HG02623 (cell line): ENCODE measurements around the gene MINDY3.

Experiments
- ATAC-seq: cut with Tn5 transposase; IDR thresholded peaks from one replicate; pipeline ENCODE4 v1.9.1; 2021; ENCODE audit warnings: moderate library complexity; ENCODE audit not compliant: unreplicated experiment

MINDY3 gene

GRCh38 chr10:15808204-15808797, 52.0 kb downstream of the MINDY3 start:
- no peak for ATAC-seq

- ATAC-seq = no peak
Observed at GRCh38 chr10:15805395-15806058, 54.8 kb downstream of the MINDY3 start.

- ATAC-seq = no peak
Observed at GRCh38 chr10:15804109-15804508, 56.2 kb downstream of the MINDY3 start.

GRCh38 chr10:15802375-15802949, 57.8 kb downstream of the MINDY3 start:
- no peak for ATAC-seq

GRCh38 chr10:15801641-15802040, 58.7 kb downstream of the MINDY3 start:
- no peak for ATAC-seq

GRCh38 chr10:15801147-15801546, 59.2 kb downstream of the MINDY3 start:
- ATAC-seq = no peak

- ATAC-seq = no peak
Observed at GRCh38 chr10:15797346-15797745, 63.0 kb downstream of the MINDY3 start.

- ATAC-seq = no peak
Observed at GRCh38 chr10:15796762-15797161, 63.5 kb downstream of the MINDY3 start.

GRCh38 chr10:15796098-15796759, 64.1 kb downstream of the MINDY3 start:
- ATAC-seq = no peak

- no peak for ATAC-seq
Observed at GRCh38 chr10:15795036-15795792, 65.1 kb downstream of the MINDY3 start.

GRCh38 chr10:15794569-15794968, 65.7 kb downstream of the MINDY3 start:
- ATAC-seq = no peak

- no peak for ATAC-seq
Observed at GRCh38 chr10:15793664-15794063, 66.6 kb downstream of the MINDY3 start.

GRCh38 chr10:15792777-15793176, 67.5 kb downstream of the MINDY3 start:
- ATAC-seq = no peak

- ATAC-seq = no peak
Observed at GRCh38 chr10:15791816-15792524, 68.3 kb downstream of the MINDY3 start.

- ATAC-seq = no peak
Observed at GRCh38 chr10:15789793-15790525, 70.3 kb downstream of the MINDY3 start.

GRCh38 chr10:15787426-15787825, 72.9 kb downstream of the MINDY3 start:
- ATAC-seq = no peak

GRCh38 chr10:15784662-15785300, 75.5 kb downstream of the MINDY3 start:
- ATAC-seq = no peak

GRCh38 chr10:15783941-15784636, 76.2 kb downstream of the MINDY3 start:
- no peak for ATAC-seq

- ATAC-seq = no peak
Observed at GRCh38 chr10:15782851-15783250, 77.5 kb downstream of the MINDY3 start.
